ENCODE results near the gene NDFIP2.

The NDFIP2 gene

GRCh38 chr13:79459906-79460305 is 21.0 kb upstream of the NDFIP2 start:
- no peak for DNase-seq

GRCh38 chr13:79462895-79463294 is 18.1 kb upstream of the NDFIP2 start:
- no peak for DNase-seq

DNA sequence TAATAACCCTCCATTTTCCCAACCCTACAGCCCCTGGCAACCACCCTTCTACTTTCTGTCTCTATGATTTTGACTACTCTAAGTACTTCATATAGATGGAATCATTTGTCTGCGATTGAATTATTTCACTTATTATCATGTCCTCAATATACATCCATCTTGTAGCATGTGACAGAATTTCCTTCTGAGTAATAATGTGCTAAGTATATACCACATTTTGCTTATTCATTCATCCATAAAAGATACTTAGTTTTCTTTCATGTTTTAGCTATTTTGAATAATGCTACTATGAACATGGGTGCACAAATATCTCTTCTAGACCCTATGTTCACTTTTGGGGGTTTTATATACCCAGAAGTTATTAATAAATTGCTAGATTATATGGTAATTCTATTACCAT is 17.4 kb upstream of the NDFIP2 start:
- DNase-seq: no peak

- DNase-seq: no peak
Measured at GRCh38 chr13:79466872-79467271, 14.1 kb upstream of the NDFIP2 start.

GRCh38 chr13:79468402-79468801 is 12.6 kb upstream of the NDFIP2 start:
- no peak for DNase-seq

GRCh38 chr13:79468819-79469218 is 12.1 kb upstream of the NDFIP2 start:
- DNase-seq: no peak

GRCh38 chr13:79469608-79470007 is 11.3 kb upstream of the NDFIP2 start:
- no peak for DNase-seq

GRCh38 chr13:79470666-79471065 is 10.3 kb upstream of the NDFIP2 start:
- DNase-seq: no peak

DNA sequence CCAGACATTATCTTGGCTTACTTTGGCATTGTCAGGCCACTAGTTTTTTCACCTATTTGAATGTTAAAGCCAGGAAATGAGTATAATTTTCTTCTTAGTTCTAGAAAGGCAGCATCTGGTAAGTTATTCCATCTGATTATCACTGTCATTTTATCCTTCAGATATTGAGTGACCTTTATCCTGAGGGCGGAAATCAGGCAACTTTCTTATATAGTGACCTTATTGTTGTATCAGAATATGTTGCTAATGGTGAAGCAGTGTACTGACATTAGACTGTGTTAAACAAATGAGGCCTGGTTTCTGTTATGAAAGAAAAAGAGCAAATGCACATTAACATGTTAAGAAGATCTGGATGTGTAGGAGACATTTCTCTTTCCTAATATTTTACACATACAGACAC is 5.4 kb upstream of the NDFIP2 start:
- no peak for DNase-seq

DNA sequence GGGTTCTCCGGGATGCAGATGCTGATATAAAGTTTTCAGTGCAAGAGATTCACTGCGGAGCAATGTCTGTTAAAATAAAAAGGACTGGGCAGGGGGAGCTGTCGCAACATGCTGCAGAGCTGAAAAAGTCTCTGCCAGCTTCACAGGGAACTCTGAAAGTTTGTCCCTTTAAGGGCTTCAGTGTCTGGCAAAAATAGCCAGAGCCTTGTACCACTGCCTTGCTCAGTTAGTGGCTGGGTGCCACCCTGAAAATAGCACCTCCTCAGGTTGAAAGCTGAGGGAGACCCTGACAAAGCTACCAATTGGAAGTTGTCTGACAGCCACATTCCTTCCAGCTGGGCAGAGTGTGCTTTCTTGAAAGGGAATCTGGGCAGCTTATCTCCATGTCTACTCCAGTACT is 3.0 kb upstream of the NDFIP2 start:
- DNase-seq: no peak

DNA sequence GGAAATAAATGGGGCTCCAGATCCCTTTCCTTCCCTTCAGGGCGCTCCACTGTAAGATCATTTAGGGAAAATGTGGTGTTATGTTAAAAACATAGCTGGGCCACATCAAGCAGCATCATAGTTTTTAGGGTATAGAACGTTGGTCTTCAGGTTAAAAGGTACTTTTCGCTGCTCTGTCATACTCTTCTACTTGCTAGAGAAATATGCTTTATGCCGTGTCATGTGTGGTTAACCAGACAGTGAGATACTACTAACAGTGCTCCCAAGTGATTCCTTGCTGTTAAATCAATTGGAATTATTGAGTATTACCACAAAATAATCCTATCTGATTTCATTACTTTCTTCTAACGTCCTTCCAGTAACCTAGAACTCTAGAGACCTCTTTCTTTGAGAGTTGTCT is 1.1 kb upstream of the NDFIP2 start:
- DNase-seq: no peak

DNA sequence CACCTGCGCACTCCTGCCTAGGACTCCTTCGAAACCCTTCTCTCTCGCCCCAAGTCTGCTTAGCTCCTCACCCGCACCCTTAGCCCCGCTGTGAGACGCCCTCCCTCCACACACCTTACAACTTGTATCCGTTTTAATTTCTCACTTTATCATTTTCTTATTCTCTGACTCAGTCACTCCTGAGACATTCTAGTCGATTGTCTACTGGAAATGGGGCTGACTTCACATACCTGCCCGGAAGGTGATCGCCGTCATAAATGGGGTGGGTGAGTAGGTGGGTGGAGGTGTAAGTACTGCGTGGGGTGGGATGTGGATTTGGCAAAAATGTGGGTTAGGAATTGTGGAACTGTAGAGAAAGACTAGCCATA is 714 bp downstream of the NDFIP2 start:
- peak; percentile 29 for DNase-seq

DNA sequence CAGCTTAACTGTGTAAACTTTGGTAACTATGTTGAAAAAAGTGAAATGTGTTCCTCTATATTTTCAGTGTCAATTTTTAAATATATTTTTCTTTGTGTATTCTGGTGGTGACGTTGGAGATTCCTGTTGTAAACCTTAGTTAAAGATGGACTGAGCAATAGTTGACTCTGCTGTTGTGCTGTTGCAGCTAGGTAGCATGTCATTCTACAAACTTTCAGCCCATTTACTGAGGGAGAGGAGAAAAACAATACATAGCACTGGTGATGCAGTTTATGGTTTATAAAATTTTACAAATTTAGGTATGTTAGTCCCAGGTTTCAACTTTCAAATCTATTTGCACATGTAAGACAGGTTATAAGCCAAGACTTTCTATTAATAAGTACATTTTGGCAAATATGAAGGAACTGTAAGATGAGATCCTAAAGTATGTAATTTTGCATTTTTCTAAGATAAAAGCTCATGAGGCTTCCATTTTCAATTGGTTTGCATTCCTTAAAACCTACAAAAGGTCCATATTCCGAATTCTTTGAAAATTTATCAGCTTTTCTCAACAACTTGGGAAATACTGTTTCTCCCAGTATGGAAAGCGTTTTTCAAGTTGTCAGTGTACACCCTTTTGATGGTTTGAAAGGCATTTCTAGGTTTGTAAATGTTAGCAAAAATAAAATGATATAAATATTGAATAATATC is 1.5 kb downstream of the NDFIP2 start:
- no peak for DNase-seq

GRCh38 chr13:79483086-79483706 is 2.2 kb downstream of the NDFIP2 start:
- DNase-seq: no peak

GRCh38 chr13:79485014-79485811 is 4.3 kb downstream of the NDFIP2 start:
- DNase-seq: no peak

GRCh38 chr13:79486433-79487188 is 5.7 kb downstream of the NDFIP2 start:
- DNase-seq: no peak

GRCh38 chr13:79490326-79490725 is 9.4 kb downstream of the NDFIP2 start:
- no peak for DNase-seq

- no peak for DNase-seq
Measured at GRCh38 chr13:79490824-79491223, 9.9 kb downstream of the NDFIP2 start.

DNA sequence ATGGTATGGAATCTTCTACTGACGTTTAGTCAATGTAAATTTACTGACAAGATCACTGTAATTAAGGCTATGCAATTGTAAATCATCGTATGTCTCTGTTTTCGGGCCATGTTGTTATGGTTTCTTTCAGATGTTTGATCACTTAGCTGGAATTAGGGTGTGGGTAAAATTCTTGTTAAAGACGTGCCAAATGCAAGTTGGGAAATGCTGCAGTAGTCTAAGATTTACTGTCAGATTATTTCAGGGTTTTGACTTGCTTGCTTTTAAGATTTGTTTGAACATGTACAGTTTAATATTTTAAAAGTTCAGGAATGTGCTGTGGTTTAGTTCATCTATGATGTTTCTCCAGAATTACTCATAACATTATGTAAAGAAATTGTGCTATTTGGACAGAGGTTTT is 10.8 kb downstream of the NDFIP2 start:
- no peak for DNase-seq

DNA sequence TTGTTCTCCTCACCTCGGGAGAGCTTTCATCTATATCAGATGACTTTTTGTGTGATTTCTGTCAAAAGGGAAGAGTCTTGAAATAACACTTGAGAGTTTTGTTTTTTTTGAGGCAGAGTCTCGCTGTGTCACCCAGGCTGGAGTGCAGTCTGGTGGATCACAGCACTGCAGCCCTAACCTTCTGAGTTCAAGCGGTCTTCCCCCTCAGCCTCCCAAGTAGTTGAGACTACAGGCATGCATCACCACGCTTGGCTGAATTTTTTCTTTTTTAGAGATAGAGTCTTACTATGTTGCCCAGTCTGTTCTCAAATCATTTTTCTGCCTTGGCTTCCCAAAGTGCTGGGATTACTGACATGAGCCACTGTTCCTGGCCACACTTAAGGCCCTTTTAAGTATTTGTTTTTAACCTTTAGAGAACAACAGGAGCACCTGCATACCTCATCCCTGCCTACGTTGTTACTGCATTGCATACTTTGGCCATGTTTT is 11.4 kb downstream of the NDFIP2 start:
- no peak for DNase-seq

GRCh38 chr13:79492918-79493594 is 12.1 kb downstream of the NDFIP2 start:
- no peak for DNase-seq

DNA sequence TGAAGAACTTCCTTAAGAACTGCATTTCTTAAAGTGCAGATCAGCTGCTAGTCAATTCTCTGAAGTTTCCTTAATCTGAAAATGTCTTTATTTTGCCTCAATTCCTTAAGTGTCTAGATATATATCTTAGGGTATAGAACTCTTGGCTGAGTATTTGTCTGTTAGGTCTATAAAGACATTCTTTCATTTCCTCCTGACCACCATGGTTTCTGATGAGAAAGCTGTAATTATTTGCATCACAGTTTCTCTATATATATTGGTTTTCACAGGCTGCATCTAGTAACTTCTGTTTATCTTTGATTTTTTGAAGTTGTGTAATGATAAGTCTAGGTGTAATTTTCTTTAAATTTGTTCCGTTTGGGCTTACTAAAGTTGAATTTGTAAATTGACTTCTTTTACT is 15.2 kb downstream of the NDFIP2 start:
- DNase-seq: no peak

DNA sequence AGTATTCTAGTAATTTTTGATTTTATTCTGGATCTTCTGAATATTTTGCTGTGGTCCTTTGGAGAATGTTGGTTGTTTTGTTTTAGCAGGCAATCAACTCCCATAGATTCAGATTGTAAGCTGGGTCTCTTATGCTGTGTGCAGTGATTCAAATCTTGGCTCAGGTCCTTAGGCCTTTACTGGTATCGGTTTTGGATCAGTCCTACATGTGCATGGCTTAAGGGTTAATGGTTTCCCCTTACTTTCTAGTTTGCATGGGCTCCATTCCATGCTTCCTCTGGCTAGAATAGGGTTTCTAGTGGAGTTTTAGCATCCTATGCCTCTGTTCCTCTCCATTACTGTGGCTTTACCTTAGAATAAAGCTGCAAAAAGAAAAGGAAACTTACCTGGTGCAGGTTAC is 16.1 kb downstream of the NDFIP2 start:
- no peak for DNase-seq

Data from DMS79 treated with DMSO at 0.1 percent for 48 hours (cell line).